GM21367 (cell line): ENCODE measurements around the gene ANKRD13A.
"Not testable (repeated sequence)": the region's sequence is repeated elsewhere in the genome, so short reads cannot be mapped to it uniquely, and the experiment has no call there.

ENCODE experiments used
- ATAC-seq: cut with Tn5 transposase; IDR thresholded peaks from one replicate; pipeline ENCODE4 v1.9.1; 2021; ENCODE audit not compliant: unreplicated experiment

The ANKRD13A gene

GRCh38 chr12:110077800-110078199, 78.6 kb downstream of the ANKRD13A start:
- ATAC-seq: no peak

- peak; percentile 77 for ATAC-seq
Observed at GRCh38 chr12:110079477-110080400, 80.5 kb downstream of the ANKRD13A start.

- no peak for ATAC-seq
Observed at GRCh38 chr12:110080410-110080809, 81.2 kb downstream of the ANKRD13A start.

GRCh38 chr12:110084314-110085015, 85.2 kb downstream of the ANKRD13A start:
- ATAC-seq: no peak

- not testable (repeated sequence) for ATAC-seq
Observed at GRCh38 chr12:110088216-110088615, 89.0 kb downstream of the ANKRD13A start.

- ATAC-seq: no peak
Observed at GRCh38 chr12:110088936-110089335, 89.7 kb downstream of the ANKRD13A start.
